ENCODE results near the gene EZR. TPM values are rescaled to one million over a fixed set of nuclear protein-coding genes. Genes with fewer than 3 reads are reported as not detected.
A peak's percentile ranks its signal among the peaks of the same experiment; 100 is the strongest.

EZR gene
- total and polyA plus RNA-seq, 9 of the 15 experiments (the other 6 are each of a cell fraction or from before 2014, with no cell fraction given) = 36.5 to 162 (median 104) TPM

DNA sequence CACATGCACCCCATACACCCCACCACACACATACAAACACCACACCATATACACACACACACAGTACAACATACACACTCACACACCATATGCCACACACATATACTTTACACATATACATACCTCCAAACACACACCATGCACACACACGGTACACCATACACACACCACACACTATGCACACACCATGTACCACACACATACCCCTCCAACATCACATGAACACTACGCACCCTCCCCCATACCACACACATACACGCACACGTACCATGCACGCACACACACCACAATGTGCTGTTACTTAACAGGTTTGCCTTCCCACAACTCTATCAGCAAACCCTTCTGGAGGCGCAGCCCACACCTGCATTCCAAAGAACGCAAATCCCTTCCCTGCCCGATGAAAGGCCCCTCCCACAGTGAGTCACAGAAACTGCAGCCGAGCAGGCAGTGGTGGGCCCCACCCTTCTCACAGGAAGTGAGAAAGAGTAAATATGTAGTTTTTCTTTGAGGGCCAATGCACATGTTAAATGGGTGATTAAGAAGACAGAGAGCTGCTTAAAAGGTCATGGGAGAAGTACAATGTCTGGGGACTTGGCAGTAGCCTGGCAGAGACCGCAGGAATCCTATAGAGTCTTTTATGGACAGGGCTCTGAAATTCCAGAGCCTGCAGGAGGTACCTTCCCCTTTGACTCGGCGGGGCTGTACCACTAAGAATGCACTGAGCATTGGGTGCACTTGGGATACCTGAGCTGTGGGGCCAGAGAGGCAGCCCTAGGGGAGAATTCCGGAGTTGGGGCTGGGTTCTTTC is 34.1 kb upstream of the EZR start (continued):
- TF ChIP-seq POLR2AphosphoS5 (IDR thresholded peaks at IDR 0.05; ENCODE audit: control insufficient read depth, insufficient read depth, low read depth, low read length) = peak; percentile 96
- TF ChIP-seq, protein P1, sequence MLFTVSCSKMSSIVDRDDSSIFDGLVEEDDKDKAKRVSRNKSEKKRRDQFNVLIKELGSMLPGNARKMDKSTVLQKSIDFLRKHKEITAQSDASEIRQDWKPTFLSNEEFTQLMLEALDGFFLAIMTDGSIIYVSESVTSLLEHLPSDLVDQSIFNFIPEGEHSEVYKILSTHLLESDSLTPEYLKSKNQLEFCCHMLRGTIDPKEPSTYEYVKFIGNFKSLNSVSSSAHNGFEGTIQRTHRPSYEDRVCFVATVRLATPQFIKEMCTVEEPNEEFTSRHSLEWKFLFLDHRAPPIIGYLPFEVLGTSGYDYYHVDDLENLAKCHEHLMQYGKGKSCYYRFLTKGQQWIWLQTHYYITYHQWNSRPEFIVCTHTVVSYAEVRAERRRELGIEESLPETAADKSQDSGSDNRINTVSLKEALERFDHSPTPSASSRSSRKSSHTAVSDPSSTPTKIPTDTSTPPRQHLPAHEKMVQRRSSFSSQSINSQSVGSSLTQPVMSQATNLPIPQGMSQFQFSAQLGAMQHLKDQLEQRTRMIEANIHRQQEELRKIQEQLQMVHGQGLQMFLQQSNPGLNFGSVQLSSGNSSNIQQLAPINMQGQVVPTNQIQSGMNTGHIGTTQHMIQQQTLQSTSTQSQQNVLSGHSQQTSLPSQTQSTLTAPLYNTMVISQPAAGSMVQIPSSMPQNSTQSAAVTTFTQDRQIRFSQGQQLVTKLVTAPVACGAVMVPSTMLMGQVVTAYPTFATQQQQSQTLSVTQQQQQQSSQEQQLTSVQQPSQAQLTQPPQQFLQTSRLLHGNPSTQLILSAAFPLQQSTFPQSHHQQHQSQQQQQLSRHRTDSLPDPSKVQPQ (CRISPR knock-in tag; IDR thresholded peaks at IDR 0.05; ENCODE audit: borderline replicate concordance) = no peak
- no peak for TF ChIP-seq ZNF124 (CRISPR knock-in tag; IDR thresholded peaks at IDR 0.05)
- TF ChIP-seq ZFX (CRISPR knock-in tag; IDR thresholded peaks at IDR 0.05) = no peak
- TF ChIP-seq, protein P2, sequence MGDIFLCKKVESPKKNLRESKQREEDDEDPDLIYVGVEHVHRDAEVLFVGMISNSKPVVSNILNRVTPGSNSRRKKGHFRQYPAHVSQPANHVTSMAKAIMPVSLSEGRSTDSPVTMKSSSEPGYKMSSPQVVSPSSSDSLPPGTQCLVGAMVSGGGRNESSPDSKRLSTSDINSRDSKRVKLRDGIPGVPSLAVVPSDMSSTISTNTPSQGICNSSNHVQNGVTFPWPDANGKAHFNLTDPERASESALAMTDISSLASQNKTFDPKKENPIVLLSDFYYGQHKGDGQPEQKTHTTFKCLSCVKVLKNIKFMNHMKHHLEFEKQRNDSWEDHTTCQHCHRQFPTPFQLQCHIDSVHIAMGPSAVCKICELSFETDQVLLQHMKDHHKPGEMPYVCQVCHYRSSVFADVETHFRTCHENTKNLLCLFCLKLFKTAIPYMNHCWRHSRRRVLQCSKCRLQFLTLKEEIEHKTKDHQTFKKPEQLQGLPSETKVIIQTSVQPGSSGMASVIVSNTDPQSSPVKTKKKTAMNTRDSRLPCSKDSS (IDR thresholded peaks at IDR 0.05; ENCODE audit: low read depth, partially characterized antibody) = peak; percentile 55
- no peak for TF ChIP-seq PURB (CRISPR knock-in tag; IDR thresholded peaks at IDR 0.05; ENCODE audit: low read depth)
- TF ChIP-seq PML (IDR thresholded peaks at IDR 0.05; ENCODE audit: low read length) = peak; percentile 97
- no peak for TF ChIP-seq ZNF354B (CRISPR knock-in tag; IDR thresholded peaks at IDR 0.05)
- TF ChIP-seq SMARCA4 (IDR thresholded peaks at IDR 0.05) = peak; percentile 100
- peak; percentile 90 for TF ChIP-seq MYC (IDR thresholded peaks at IDR 0.05; ENCODE audit: low read depth, low read length)
- TF ChIP-seq MYC (CRISPR knock-in tag; IDR thresholded peaks at IDR 0.05; ENCODE audit: borderline replicate concordance, low read depth) = no peak
- TF ChIP-seq, protein P3, sequence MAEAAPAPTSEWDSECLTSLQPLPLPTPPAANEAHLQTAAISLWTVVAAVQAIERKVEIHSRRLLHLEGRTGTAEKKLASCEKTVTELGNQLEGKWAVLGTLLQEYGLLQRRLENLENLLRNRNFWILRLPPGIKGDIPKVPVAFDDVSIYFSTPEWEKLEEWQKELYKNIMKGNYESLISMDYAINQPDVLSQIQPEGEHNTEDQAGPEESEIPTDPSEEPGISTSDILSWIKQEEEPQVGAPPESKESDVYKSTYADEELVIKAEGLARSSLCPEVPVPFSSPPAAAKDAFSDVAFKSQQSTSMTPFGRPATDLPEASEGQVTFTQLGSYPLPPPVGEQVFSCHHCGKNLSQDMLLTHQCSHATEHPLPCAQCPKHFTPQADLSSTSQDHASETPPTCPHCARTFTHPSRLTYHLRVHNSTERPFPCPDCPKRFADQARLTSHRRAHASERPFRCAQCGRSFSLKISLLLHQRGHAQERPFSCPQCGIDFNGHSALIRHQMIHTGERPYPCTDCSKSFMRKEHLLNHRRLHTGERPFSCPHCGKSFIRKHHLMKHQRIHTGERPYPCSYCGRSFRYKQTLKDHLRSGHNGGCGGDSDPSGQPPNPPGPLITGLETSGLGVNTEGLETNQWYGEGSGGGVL (CRISPR knock-in tag; IDR thresholded peaks at IDR 0.05) = no peak
- TF ChIP-seq RAD51 (IDR thresholded peaks at IDR 0.05; ENCODE audit: borderline replicate concordance, low read depth) = no peak; the same call in 1 of the 2 replicates
- TF ChIP-seq ZNF76 (CRISPR knock-in tag; IDR thresholded peaks at IDR 0.05; ENCODE audit: borderline replicate concordance) = no peak; the same call in 1 of the 2 replicates
- no peak for TF ChIP-seq ATF1 (CRISPR knock-in tag; IDR thresholded peaks at IDR 0.05)
- TF ChIP-seq ATF1 (tag; IDR thresholded peaks at IDR 0.05) = peak; percentile 92
- peak; percentile 40; the same call in 1 of the 2 replicates for TF ChIP-seq ZNF444 (CRISPR knock-in tag; IDR thresholded peaks at IDR 0.05)
- TF ChIP-seq FOXJ3 (CRISPR knock-in tag; IDR thresholded peaks at IDR 0.05) = no peak
- peak; percentile 92 to 100; a peak in 3 of 4 replicates for TF ChIP-seq HDAC1 (IDR thresholded peaks at IDR 0.05)
- TF ChIP-seq ZNF316 (IDR thresholded peaks at IDR 0.05) = peak; percentile 66
- TF ChIP-seq, protein P4, sequence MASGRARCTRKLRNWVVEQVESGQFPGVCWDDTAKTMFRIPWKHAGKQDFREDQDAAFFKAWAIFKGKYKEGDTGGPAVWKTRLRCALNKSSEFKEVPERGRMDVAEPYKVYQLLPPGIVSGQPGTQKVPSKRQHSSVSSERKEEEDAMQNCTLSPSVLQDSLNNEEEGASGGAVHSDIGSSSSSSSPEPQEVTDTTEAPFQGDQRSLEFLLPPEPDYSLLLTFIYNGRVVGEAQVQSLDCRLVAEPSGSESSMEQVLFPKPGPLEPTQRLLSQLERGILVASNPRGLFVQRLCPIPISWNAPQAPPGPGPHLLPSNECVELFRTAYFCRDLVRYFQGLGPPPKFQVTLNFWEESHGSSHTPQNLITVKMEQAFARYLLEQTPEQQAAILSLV (tag; IDR thresholded peaks at IDR 0.05) = peak; percentile 87
- peak; percentile 98 for TF ChIP-seq HDAC3 (IDR thresholded peaks at IDR 0.05; ENCODE audit: borderline replicate concordance, partially characterized antibody)
